Choroid plexus epithelial cell (primary cell): ENCODE measurements around the gene CTBP2.
"Not testable (repeated sequence)": the region's sequence is repeated elsewhere in the genome, so short reads cannot be mapped to it uniquely, and the experiment has no call there.

ENCODE experiments used
- DNase-seq: peaks from one replicate; pipeline ENCODE4 v3.0.0-alpha.2; 2010; ENCODE audit warnings: low read depth
- H3K4me3 ChIP-seq: 2 replicates; pipeline ENCODE4 v1.5.1; 2011; ENCODE audit warnings: low read depth, mild to moderate bottlenecking, control low read depth, low read length, moderate library complexity
- TF ChIP-seq, protein P1 (sequence below): conservative IDR thresholded peaks from 2 replicates; pipeline ENCODE4 v1.5.1; 2011; ENCODE audit warnings: low read depth, mild to moderate bottlenecking, control low read depth, inconsistent platforms, low read length, moderate library complexity

CTBP2 gene

DNA sequence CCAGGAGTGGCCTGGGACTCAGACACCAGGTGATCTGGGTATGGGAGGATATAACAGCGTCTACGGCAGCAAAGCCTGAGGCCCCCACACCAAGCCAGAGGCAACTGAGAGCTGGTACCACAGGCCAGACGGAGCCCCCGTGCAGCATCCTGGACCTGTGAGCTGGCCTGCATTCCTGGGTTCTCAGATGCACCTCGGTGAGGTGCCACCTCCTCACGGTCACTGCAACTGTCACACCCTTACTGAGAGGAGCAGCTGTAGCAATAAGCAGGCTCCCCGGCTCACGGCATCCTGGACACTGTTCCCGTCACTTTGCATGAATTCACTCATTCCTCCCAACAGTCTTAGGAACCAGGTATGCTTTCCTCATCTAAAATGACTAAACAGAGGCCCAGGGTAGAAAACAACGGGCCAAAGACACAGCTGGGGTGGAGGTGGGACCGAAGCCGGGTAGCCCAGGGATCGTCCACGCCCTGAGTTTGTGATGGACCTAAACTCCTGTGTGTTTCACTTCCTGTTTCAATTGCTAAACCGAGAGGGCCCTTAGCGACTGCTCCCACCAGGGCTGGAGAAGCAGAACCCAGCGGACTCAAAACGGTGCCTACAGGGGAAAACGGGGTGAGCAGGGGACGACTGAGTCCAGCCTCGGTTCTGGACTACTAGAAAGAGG, 98.7 kb downstream of the CTBP2 start:
- TF ChIP-seq, protein P1, sequence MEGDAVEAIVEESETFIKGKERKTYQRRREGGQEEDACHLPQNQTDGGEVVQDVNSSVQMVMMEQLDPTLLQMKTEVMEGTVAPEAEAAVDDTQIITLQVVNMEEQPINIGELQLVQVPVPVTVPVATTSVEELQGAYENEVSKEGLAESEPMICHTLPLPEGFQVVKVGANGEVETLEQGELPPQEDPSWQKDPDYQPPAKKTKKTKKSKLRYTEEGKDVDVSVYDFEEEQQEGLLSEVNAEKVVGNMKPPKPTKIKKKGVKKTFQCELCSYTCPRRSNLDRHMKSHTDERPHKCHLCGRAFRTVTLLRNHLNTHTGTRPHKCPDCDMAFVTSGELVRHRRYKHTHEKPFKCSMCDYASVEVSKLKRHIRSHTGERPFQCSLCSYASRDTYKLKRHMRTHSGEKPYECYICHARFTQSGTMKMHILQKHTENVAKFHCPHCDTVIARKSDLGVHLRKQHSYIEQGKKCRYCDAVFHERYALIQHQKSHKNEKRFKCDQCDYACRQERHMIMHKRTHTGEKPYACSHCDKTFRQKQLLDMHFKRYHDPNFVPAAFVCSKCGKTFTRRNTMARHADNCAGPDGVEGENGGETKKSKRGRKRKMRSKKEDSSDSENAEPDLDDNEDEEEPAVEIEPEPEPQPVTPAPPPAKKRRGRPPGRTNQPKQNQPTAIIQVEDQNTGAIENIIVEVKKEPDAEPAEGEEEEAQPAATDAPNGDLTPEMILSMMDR, result no peak
- H3K4me3 ChIP-seq, result no peak overlapping the region
- peak; percentile 37 for DNase-seq

DNA sequence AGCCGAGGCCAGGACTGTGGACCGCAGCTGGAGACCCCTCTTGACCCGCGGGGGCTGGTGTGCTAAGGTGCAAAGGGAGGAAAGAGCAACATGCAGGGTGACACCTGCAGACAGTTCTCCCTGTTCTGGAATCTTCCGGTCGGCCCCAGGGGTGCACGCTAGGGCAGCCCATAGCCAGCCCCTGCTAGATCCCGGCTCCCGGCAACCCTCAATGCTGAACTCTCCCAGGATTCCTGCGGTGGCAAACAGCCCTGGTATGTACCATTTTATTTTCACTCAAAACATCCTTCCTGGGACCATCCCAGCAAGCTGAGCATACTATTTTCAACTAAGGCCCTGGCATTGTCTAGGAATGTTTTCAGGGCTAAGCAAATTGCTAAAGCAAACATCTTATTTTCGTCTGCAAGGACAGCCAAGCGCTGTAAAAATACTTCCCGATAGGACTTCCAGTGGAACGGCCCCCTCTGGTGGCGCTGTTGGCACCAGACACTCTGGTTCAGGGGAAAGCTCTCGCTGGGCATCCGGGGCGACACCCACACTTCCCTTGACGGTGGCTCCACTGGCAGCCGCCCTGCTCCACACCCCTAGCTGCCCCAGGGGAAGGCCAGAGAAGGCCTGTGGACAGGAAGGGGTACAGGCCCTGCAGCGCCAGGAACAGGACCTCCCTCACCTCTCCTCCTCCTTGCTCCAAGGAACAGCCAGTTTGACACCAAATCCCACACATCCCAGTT, 99.4 kb downstream of the CTBP2 start:
- peak; percentile 89 for DNase-seq
- H3K4me3 ChIP-seq, result no peak overlapping the region
- TF ChIP-seq, protein P1, result peak; percentile 84

DNA sequence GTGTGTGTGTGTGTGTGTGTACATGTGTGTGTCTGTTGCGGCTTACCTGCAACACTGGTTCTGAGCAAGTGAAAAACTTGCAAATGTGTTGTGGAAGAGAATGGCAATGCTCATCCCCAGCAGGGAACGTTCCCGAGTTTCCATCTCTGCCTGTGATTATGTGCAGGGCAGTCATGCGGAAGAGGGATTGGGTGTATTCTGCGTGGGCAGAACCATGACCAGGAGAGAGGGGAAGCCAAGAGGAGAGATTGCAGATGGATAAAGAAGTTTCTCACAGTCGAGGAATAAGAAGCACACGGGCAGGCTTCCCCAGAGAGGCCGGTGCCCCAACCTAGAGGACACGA, 99.9 kb downstream of the CTBP2 start:
- peak; percentile 68 for DNase-seq
- TF ChIP-seq, protein P1, result no peak
- H3K4me3 ChIP-seq, result no peak overlapping the region

DNA sequence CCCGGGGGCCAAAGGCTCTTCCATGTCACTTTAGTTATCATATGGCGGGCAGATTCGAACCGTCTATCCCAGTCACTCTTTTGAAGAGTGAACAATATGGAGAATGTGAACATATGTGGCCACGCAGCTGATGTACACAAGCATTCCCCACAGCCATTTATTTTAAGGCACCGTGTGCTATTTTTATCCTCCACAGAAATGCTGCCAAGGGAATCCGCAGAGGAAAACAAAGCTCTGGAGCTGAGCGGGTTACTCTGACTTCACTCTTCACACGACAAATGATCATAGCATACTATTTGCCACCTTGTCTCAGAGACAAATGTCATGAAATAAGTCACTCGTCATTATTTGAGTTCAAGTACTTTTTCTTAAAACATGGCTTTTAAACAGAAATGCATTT, 100.3 kb downstream of the CTBP2 start:
- DNase-seq, result peak; percentile 60
- no peak overlapping the region for H3K4me3 ChIP-seq
- TF ChIP-seq, protein P1, result no peak

DNA sequence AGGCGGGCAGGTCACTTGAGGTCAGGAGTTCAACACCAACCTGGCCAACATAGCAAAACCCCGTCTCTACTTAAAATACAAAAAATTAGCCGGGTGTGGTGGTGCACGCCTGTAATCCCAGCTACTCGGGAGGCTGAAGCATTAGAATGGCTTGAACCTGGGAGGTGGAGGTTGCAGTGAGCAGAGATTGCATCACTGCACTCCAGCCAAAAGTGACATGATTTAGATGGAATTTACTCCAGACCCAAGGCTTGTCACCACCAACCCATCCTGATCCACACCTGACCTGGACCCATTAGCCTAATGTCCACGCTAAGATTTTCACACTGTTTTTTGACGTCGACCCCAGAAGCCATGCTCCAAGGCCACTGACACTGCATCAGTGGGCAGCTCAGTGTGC, 101.0 kb downstream of the CTBP2 start:
- H3K4me3 ChIP-seq, result not testable (repeated sequence)
- peak; percentile 22 for DNase-seq

DNA sequence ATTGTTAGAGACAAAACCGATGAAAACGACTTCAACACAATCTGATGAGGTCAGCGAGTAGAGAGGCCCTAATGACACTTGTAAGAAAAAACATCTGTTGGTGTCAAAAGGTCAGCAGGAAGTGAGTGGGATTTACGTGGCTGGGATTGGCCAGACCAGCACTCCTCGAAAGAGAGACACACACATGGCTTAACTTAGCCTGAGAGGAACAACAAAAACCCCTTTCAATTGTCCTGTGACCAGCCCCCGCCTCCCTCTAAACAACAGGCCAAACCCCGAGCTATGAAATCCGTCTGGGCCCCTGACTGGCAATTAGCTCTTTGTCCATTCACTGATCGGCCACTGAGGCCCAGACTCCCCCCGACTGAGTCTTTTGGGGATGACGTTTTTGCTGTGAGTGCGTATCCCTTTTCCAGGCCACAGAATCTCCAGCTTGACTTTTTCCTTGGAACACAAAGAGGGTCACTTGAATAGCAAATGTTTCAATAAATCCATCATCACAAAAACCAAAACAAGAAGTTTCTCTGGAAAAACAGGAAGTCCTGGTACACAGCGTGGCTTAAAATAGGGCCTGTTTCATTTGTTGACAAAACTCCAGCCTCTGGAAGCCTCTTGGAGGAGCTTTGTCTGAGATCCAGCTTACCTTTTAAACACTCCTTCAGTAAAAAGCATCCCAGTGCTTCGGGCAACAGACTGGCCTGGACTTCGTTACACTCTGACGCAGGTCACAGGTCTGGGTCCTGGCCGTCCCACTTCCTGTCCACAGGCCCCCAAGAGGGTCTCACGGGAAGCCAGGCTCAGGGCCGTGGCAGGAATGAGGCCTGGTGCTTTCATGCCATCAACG, 103.0 kb downstream of the CTBP2 start:
- TF ChIP-seq, protein P1, result no peak
- DNase-seq, result peak; percentile 95

More for the DNA sequence above, 103.0 kb downstream of the CTBP2 start:
- H3K4me3 ChIP-seq, result no peak overlapping the region
